ENCODE measurements around the gene INPP5E.

The INPP5E gene

GRCh38 chr9:136395020-136395340, 44.7 kb downstream of the INPP5E start:
- Mint-ChIP-seq H3K4me3 (no peak overlapping the region), H3K27me3 (ENCODE audit: low read depth) (no peaks in the 10 kb centered on the region), H3K9me3 (no peaks in the 10 kb centered on the region), H3K4me1 (peaks cover 9% of the 10 kb centered on the region), H3K27ac (no peak overlapping the region), H3K36me3 (ENCODE audit: low read depth) (peaks cover 32% of the 10 kb centered on the region)
- TF ChIP-seq CTCF (IDR thresholded peaks at IDR 0.05; ENCODE audit: unreplicated experiment in 3 of 3): no peak

GRCh38 chr9:136394312-136395019, 45.2 kb downstream of the INPP5E start:
- no peak for TF ChIP-seq CTCF (IDR thresholded peaks at IDR 0.05; ENCODE audit: unreplicated experiment in 3 of 3)
- Mint-ChIP-seq H3K9me3 (no peaks in the 10 kb centered on the region), H3K4me1 (peaks cover 9% of the 10 kb centered on the region), H3K27ac (no peak overlapping the region), H3K27me3 (ENCODE audit: low read depth) (no peaks in the 10 kb centered on the region), H3K4me3 (no peak overlapping the region), H3K36me3 (ENCODE audit: low read depth) (peaks cover 37% of the 10 kb centered on the region)

- no peaks in the 10 kb centered on the region for H3K9me3 Mint-ChIP-seq
- TF ChIP-seq CTCF (IDR thresholded peaks at IDR 0.05; ENCODE audit: unreplicated experiment in 3 of 3): no peak
- H3K4me1 Mint-ChIP-seq: peaks cover under 1% of the 10 kb centered on the region
- H3K27me3 Mint-ChIP-seq (ENCODE audit: low read depth): no peaks in the 10 kb centered on the region
- peaks cover 42% of the 10 kb centered on the region for H3K36me3 Mint-ChIP-seq (ENCODE audit: low read depth)
- no peak overlapping the region for H3K27ac Mint-ChIP-seq
- no peak overlapping the region for H3K4me3 Mint-ChIP-seq
Observed at GRCh38 chr9:136393531-136393930, 46.1 kb downstream of the INPP5E start.

- Mint-ChIP-seq H3K27ac (no peak overlapping the region), H3K36me3 (ENCODE audit: low read depth) (peaks cover 46% of the 10 kb centered on the region), H3K27me3 (ENCODE audit: low read depth) (no peaks in the 10 kb centered on the region), H3K4me3 (no peak overlapping the region), H3K9me3 (no peaks in the 10 kb centered on the region), H3K4me1 (no peaks in the 10 kb centered on the region)
- no peak for TF ChIP-seq CTCF (IDR thresholded peaks at IDR 0.05; ENCODE audit: unreplicated experiment in 3 of 3)
Observed at GRCh38 chr9:136392538-136393449, 46.9 kb downstream of the INPP5E start.

GRCh38 chr9:136391737-136392537, 47.7 kb downstream of the INPP5E start:
- no peaks in the 10 kb centered on the region for H3K9me3 Mint-ChIP-seq
- H3K36me3 Mint-ChIP-seq (ENCODE audit: low read depth): peaks cover 48% of the 10 kb centered on the region
- no peak overlapping the region for H3K27ac Mint-ChIP-seq
- no peak overlapping the region for H3K4me3 Mint-ChIP-seq
- H3K4me1 Mint-ChIP-seq: no peaks in the 10 kb centered on the region
- TF ChIP-seq CTCF (IDR thresholded peaks at IDR 0.05; ENCODE audit: unreplicated experiment in 3 of 3): no peak
- H3K27me3 Mint-ChIP-seq (ENCODE audit: low read depth): no peaks in the 10 kb centered on the region
